Measurements from ENCODE around the gene PADI4.

DNA sequence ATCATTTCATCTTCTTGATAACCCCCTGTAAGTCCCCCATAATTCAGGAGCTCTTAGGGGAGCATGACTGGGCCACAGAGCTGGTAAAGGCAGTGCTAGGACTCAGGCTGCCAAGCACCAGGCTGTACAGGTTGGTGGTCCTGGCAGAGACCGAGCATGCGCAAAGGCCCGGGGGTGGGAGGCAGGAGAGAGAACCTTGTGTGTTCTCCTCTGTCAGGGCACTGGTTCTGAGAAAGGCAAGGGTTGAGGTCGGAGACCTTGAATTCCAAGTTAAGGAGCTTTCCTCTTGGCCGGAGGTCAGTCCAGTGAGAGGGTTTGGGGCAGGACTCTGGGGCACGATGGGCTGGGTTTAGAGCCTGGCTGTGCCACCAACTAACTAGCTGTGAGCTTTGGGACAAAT, 35.9 kb upstream of the PADI4 start:
- TF ChIP-seq, protein P1, sequence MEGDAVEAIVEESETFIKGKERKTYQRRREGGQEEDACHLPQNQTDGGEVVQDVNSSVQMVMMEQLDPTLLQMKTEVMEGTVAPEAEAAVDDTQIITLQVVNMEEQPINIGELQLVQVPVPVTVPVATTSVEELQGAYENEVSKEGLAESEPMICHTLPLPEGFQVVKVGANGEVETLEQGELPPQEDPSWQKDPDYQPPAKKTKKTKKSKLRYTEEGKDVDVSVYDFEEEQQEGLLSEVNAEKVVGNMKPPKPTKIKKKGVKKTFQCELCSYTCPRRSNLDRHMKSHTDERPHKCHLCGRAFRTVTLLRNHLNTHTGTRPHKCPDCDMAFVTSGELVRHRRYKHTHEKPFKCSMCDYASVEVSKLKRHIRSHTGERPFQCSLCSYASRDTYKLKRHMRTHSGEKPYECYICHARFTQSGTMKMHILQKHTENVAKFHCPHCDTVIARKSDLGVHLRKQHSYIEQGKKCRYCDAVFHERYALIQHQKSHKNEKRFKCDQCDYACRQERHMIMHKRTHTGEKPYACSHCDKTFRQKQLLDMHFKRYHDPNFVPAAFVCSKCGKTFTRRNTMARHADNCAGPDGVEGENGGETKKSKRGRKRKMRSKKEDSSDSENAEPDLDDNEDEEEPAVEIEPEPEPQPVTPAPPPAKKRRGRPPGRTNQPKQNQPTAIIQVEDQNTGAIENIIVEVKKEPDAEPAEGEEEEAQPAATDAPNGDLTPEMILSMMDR (IDR thresholded peaks at IDR 0.05; ENCODE audit: low read depth, low read length), result no peak
- TF ChIP-seq POLR2A (IDR thresholded peaks at IDR 0.05; ENCODE audit: extremely low read depth, insufficient read length) (no peak), MYC (IDR thresholded peaks at IDR 0.05; ENCODE audit: low read depth, low read length) (no peak)

Measured in NB4 (cell line).